IPS-18c (cell line): ENCODE data around the gene ACSM6.
"Not testable (repeated sequence)": the region's sequence is repeated elsewhere in the genome, so short reads cannot be mapped to it uniquely, and the experiment has no call there.

Experiments used
- H3K4me3 ChIP-seq: 2 replicates; pipeline ENCODE4 v1.7.0; 2013; ENCODE audit warnings: low read depth, mild to moderate bottlenecking, low read length, moderate library complexity; ENCODE audit not compliant: insufficient read depth
- H3K9me3 ChIP-seq: one replicate; pipeline ENCODE4 v1.6.1; 2013; ENCODE audit warnings: mild to moderate bottlenecking, low read length, moderate library complexity; ENCODE audit not compliant: control insufficient read depth, insufficient read depth

The ACSM6 gene

GRCh38 chr10:95236068-95236903 lies 42.2 kb downstream of the ACSM6 start:
- Histone ChIP-seq H3K9me3 (no peaks in the 10 kb centered on the region), H3K4me3 (no peak overlapping the region)

GRCh38 chr10:95237376-95238170 lies 43.5 kb downstream of the ACSM6 start:
- H3K4me3 ChIP-seq = no peak overlapping the region

DNA sequence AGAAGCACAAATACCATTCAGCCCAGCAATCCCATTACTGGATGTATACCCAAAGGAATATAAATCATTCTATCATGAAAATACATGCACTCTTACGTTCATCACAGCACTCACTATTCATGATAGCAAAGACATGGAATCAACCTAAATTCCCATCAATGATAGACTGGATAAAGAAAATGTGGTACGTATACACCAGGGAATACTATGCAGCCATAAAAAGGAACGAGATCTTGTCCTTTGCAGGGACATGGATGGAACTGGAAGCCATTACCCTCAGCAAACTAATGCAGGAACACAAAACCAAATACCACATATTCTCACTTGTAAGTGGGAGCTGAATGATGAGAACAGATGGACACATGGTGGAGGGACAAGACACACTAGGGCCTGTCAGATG lies 46.1 kb downstream of the ACSM6 start:
- not testable (repeated sequence) for H3K4me3 ChIP-seq, H3K9me3 ChIP-seq

More at GRCh38 chr10:95237376-95238170, 43.5 kb downstream of the ACSM6 start:
- H3K9me3 ChIP-seq = no peaks in the 10 kb centered on the region

DNA sequence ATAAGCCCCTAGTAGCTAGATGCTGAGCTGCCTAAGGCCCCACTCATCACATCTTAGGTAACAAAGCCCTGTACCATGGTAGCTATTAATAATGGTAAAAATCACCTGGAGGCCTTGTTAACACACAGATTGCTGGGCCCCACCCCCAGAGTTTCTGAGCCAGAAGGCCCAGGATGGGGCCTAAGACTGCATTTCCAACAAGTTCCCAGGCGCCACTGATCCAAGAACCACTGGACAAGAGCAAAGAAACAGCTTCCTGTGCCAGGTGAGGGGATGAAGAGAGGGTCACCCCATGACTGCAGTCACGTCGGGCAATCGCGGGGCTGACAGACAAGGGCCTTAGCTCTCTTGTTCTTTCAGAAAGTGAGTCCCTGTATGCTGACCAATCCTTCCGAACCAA lies 46.8 kb downstream of the ACSM6 start:
- no peak overlapping the region for H3K4me3 ChIP-seq
- H3K9me3 ChIP-seq = no peaks in the 10 kb centered on the region

- no peak overlapping the region for H3K4me3 ChIP-seq
- H3K9me3 ChIP-seq = no peaks in the 10 kb centered on the region
Measured at GRCh38 chr10:95241533-95241932, 47.5 kb downstream of the ACSM6 start.

- no peaks in the 10 kb centered on the region for H3K9me3 ChIP-seq
Measured at GRCh38 chr10:95242581-95243317, 48.7 kb downstream of the ACSM6 start.

GRCh38 chr10:95243318-95243617 lies 49.2 kb downstream of the ACSM6 start:
- H3K4me3 ChIP-seq = no peak overlapping the region
- no peaks in the 10 kb centered on the region for H3K9me3 ChIP-seq

More at GRCh38 chr10:95242581-95243317, 48.7 kb downstream of the ACSM6 start:
- H3K4me3 ChIP-seq = no peak overlapping the region

GRCh38 chr10:95244152-95244551 lies 50.1 kb downstream of the ACSM6 start:
- Histone ChIP-seq H3K4me3 (no peak overlapping the region), H3K9me3 (no peaks in the 10 kb centered on the region)

DNA sequence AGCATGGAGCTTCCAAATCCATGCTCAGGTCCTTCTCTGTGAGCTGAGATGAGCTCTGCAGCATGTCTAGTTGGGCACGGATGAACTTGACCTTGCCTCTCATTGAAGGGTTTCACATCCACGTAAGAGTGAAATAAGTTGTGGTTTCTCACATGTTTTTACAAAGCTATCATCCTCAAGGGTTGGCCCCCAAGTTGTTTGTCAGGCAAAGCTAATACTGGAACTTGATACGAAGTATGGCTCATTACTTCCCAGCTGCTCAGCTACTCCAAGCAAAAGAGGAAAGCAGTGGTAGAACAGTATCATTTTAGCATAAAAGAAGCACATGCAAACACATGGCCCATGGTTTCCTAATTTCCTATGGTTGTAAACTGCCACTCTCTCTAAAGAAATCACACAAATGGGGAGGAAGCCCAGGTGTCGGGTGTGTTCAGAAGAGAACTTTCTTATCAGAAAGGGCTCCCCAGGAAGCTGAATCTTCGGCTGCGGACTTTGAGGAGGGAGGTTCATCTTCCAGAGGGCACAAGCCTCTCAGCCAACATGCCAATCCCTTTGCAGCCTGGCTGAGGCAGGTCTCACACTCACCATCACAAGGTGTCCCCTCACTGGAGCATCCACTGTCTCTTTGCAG lies 51.5 kb downstream of the ACSM6 start:
- Histone ChIP-seq H3K4me3 (no peak overlapping the region), H3K9me3 (no peaks in the 10 kb centered on the region)

- Histone ChIP-seq H3K4me3 (no peak overlapping the region), H3K9me3 (no peaks in the 10 kb centered on the region)
Measured at GRCh38 chr10:95246582-95247051, 52.6 kb downstream of the ACSM6 start.

- Histone ChIP-seq H3K9me3 (no peaks in the 10 kb centered on the region), H3K4me3 (no peak overlapping the region)
Measured at GRCh38 chr10:95247200-95247880, 53.3 kb downstream of the ACSM6 start.

DNA sequence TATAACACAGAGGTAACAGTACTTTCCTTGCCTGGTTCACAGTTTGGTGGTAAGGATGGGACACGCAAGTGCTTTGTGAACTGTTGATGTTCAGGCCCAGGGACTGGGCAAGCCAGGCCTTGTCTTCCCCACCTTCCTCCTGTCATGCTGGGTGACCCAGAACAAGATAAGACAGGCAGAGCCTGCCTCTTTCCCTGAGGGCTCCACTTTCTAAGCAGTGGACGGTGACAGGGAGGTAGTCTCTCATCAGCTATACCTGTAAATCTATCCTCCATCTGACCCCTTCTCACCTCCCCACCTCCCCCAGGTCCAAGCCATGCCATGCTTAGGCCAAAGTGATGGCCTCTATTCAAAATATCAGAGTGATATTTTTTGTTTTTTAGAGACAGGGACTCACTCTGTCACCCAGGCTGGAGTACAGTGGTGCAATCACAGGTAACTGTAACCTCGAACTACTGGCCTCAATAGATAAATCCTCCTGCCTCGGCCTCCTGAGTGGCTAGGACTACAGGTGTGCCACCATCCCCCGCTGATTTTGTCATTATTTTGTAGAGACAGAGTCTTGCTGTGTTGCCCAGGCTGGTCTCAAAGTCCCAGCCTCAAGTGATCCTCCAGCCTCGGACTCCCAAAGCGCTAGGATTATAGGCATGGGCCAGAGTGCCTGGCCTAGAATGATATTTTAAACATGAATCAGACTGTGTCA lies 54.0 kb downstream of the ACSM6 start:
- Histone ChIP-seq H3K4me3 (no peak overlapping the region), H3K9me3 (no peaks in the 10 kb centered on the region)

DNA sequence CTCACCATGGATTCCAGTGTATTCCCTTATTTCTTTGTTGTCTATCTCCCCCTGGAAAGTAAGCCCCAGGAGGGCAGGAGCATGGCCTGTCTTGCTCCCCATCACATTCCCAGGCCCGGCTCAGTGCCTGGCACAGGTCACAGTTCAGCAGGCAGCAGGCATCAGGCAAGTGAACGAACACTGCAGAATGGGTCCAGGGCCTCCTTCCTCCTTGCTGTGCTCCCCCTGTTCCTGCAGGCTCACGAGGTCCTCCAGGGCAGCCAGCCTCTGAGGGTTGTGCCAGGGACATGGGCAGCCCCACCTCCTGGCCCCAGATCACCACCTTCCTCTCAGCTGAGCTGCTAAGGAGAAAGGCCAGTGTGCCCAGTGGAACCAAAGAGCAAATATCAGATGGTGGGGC lies 55.0 kb downstream of the ACSM6 start:
- no peaks in the 10 kb centered on the region for H3K9me3 ChIP-seq
- H3K4me3 ChIP-seq = no peak overlapping the region

DNA sequence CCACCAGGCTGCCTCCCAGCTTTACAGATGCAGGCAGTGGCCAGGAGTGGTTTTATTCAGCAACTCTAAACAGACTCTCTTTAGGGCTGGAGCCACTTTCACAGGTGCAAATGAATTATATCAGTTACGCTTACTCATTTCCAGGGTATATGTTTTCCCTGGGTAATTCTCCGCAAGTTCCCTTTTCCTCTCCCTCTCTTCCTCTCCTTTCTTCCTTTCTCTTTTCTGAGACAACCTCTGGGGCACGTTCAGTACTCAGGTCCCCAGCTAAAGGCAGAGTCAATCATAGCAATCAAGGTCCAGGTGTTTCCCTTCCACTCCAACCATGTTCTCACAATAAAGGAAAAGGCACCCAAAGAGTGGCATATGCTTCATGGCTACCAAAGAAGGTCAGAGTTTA lies 55.4 kb downstream of the ACSM6 start:
- no peaks in the 10 kb centered on the region for H3K9me3 ChIP-seq
- no peak overlapping the region for H3K4me3 ChIP-seq

- Histone ChIP-seq H3K9me3 (no peaks in the 10 kb centered on the region), H3K4me3 (no peak overlapping the region)
Measured at GRCh38 chr10:95250856-95251255, 56.8 kb downstream of the ACSM6 start.

DNA sequence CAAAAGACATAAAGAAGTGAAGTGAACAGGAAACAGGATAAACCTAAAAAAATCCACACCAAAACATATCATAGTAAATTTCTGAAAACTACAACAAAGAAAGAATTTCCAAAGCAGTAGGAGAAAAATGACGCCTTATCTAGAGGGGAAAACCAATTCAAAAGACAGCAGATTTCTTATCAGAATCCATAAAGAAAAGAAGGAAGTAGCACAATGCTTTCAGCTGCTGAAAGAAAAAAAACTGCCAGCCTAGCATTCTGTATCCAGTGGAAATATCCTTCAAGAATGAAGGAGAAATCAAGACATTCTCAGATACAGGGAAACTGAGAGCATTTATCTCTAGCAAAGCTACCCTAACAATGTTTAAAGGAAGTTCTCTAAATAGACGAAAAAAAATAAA lies 59.0 kb downstream of the ACSM6 start:
- Histone ChIP-seq H3K9me3 (no peaks in the 10 kb centered on the region), H3K4me3 (no peak overlapping the region)
